AG09309 (cell line): ENCODE results near the gene IQCE.

Experiments
- DNase-seq: peaks from one replicate; pipeline ENCODE4 v3.0.0-alpha.2; 2010; ENCODE audit warnings: low read depth
- H3K4me3 ChIP-seq: 2 replicates; pipeline ENCODE4 v1.5.1; 2011; ENCODE audit warnings: mild to moderate bottlenecking, low read depth, low read length, moderate library complexity; ENCODE audit not compliant: control insufficient read depth
- CTCF ChIP-seq: IDR thresholded peaks from 2 replicates; pipeline ENCODE4 v1.5.1; 2011; ENCODE audit warnings: mild to moderate bottlenecking, low read depth, low read length, inconsistent platforms; ENCODE audit not compliant: insufficient read depth, control insufficient read depth; ENCODE audit errors: missing control alignments

IQCE gene

GRCh38 chr7:2566348-2566889 lies 7.6 kb downstream of the IQCE start:
- H3K4me3 ChIP-seq, result no peak overlapping the region
- TF ChIP-seq CTCF, result no peak
- no peak for DNase-seq

DNA sequence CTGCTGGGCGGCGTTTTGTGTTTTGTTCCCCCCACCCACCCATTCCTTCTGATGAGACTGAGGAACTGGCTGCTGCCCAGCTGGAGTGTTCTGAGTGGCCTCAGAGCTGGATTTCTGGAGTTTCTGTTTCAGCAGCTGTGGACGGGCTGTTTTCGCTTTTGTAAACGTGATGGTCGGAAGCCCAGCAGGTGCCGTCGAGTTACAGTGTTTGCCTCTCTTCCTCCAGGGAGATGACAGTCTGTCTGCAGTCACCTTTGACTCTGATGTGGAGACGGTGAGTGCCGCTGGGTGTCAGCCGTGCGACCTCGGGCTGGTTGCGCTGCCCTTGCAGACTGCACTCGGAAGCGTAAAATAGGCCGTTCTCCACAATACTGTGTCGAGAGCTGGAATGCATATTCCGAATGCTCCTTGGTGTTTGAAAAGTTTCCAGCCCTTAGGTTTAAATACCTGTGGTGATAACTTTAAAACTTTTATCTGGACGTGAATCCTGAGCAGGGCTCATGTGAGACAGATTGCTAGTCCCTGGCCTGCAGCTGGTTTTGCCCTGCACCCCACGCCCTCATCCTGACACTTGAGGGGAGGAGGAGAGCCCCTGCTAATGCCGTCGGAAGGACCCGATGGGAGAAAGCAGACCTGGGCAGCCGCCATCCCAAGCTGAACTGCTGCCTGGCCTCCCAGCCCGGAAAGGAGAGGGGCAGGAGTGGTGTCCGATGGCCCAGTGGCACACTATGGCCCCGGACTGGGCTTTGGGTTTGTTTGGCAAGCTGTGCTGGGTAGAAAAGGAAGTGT lies 8.3 kb downstream of the IQCE start:
- no peak overlapping the region for H3K4me3 ChIP-seq
- no peak for TF ChIP-seq CTCF
- no peak for DNase-seq

DNA sequence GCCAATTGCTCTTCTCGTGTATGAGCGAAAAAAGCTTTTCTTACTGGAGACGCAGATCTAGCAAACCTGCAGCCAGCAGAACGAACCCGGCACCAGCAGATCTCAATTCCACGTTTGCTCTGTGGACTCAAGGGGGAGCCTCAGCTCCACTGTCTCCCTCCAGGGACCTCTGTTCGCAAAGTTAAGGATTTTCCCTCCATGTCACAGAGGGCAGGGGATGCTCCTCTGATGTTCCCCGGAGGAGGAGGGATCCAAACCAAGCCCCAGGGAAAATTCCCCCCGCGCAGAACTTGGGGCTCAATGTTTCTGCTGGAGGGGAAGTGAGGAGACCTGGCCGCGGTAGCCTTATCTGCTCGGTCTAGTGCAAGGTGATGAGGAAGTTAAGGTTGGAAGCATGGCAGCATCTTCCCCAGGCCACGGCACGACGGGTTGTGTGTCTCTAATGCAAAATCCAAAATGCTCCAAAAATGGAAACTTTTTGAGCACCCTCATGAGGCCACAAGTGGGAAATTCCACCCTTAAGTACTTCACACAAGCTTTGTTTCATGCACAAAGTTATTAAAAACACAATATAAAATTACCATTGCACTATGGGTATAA lies 9.0 kb downstream of the IQCE start:
- no peak for DNase-seq
- no peak overlapping the region for H3K4me3 ChIP-seq
- peak; percentile 52 for TF ChIP-seq CTCF

DNA sequence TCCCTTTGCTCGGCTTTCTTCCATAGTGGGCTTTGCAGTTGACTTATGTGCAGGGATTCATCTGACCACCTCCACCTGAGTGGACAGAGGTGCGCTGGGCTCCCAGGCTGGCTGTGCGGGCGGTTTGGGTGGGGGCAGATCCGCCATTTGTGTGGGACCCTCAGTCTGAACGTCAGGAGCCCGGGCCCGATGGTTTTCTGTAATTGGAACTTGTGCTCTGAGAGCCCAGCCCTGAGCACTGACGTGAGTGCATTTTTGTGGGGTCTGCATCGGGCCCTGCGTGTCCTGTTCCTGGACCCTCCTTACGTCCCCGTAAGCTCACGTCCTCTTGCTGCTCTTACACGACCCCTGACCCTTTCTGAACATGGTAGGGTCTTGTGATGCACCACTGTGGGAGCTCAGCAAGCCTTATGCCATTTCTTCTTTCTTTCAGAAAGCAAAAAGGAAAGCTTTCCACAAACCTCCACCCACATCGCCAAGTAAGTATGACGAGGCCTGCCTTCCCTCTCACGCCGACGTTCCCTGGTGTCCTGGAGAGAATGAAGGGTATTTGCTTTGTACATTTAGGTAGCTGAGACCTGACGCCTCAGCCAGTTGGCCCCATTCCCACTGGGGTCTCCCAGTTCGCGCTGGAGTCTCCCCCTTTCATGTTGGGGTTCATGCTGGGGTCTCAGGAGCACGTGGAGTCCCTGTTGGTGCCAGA lies 9.9 kb downstream of the IQCE start:
- no peak for TF ChIP-seq CTCF
- DNase-seq, result no peak
- H3K4me3 ChIP-seq, result no peak overlapping the region

GRCh38 chr7:2569421-2569820 lies 10.6 kb downstream of the IQCE start:
- H3K4me3 ChIP-seq, result no peak overlapping the region
- no peak for DNase-seq
- TF ChIP-seq CTCF, result no peak

DNA sequence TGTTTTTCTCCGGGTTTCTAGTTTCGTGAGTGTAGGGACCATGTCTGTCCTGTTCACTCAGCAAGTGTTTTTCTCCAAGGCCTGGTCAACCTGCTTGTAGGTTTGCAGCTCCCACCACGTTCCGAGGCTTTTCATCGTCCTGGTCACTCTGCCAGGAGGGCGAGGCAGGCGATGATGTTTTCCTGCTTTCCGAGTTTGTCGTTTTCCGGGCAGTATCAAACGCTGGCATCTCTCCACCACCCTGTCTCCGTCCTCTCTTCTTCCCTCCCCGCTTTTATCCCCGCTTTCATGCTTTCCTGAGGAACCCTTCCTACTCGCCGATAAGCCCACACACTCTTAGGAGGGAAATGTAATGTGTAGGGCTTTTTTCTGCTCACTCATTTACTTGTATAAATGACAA lies 11.2 kb downstream of the IQCE start:
- DNase-seq, result no peak
- no peak overlapping the region for H3K4me3 ChIP-seq
- TF ChIP-seq CTCF, result no peak
